Mesendoderm (in vitro differentiated cells): Measurements from ENCODE around the gene CASP3.
"Not testable (repeated sequence)": the region's sequence is repeated elsewhere in the genome, so short reads cannot be mapped to it uniquely, and the experiment has no call there.

Experiments
- DNase-seq: peaks from one replicate; pipeline ENCODE4 v3.0.0; 2013
- H2AK5ac ChIP-seq: 2 replicates; pipeline ENCODE4 v1.6.1; 2013; ENCODE audit warnings: low read length, inconsistent platforms
- H2BK120ac ChIP-seq: 2 replicates; pipeline ENCODE4 v1.6.1; 2013; ENCODE audit warnings: low read depth, mild to moderate bottlenecking, low read length, moderate library complexity, mixed read lengths
- H2BK15ac ChIP-seq: replicated peaks from 2 replicates; pipeline ENCODE4 v1.6.1; 2013; ENCODE audit warnings: low read depth, mild to moderate bottlenecking, moderate library complexity
- H2BK5ac ChIP-seq: 2 replicates; pipeline ENCODE4 v1.6.1; 2013; ENCODE audit warnings: low read length, inconsistent platforms
- H3K18ac ChIP-seq: 2 replicates; pipeline ENCODE4 v1.6.1; 2013; ENCODE audit warnings: mild to moderate bottlenecking, low read length, mixed read lengths
- H3K23ac ChIP-seq: one replicate; pipeline ENCODE4 v1.6.1; 2013; ENCODE audit warnings: low read length
- H3K27ac ChIP-seq: 2 replicates; pipeline ENCODE4 v1.5.1; 2013; ENCODE audit warnings: low read depth, mild to moderate bottlenecking, inconsistent platforms, low read length, moderate library complexity
- H3K27me3 ChIP-seq: 2 replicates; pipeline ENCODE4 v1.6.1; 2013; ENCODE audit warnings: low read length, control low read depth, mild to moderate bottlenecking, inconsistent platforms; ENCODE audit not compliant: insufficient read depth, poor library complexity
- H3K36me3 ChIP-seq: 2 replicates; pipeline ENCODE4 v1.6.1; 2013; ENCODE audit warnings: low read length, inconsistent platforms; ENCODE audit not compliant: control insufficient read depth, insufficient read depth
- H3K4ac ChIP-seq: one replicate; pipeline ENCODE4 v1.6.1; 2013; ENCODE audit warnings: low read depth, mild to moderate bottlenecking, low read length, moderate library complexity
- H3K4me1 ChIP-seq: 2 replicates; pipeline ENCODE4 v1.6.1; 2013; ENCODE audit warnings: low read depth, low read length, inconsistent platforms; ENCODE audit not compliant: control insufficient read depth
- H3K4me2 ChIP-seq: 2 replicates; pipeline ENCODE4 v1.6.1; 2013; ENCODE audit warnings: low read length
- H3K4me3 ChIP-seq: 2 replicates; pipeline ENCODE4 v1.5.1; 2013; ENCODE audit warnings: mild to moderate bottlenecking, low read length
- H3K56ac ChIP-seq: one replicate; pipeline ENCODE4 v1.6.1; 2013; ENCODE audit warnings: low read length
- H3K79me1 ChIP-seq: 2 replicates; pipeline ENCODE4 v1.6.1; 2013; ENCODE audit warnings: low read length, inconsistent platforms
- H3K79me2 ChIP-seq: 2 replicates; pipeline ENCODE4 v1.6.1; 2013; ENCODE audit warnings: mild to moderate bottlenecking, low read length; ENCODE audit not compliant: control insufficient read depth, insufficient read depth
- H3K9ac ChIP-seq: 2 replicates; pipeline ENCODE4 v1.6.1; 2013; ENCODE audit warnings: low read length, inconsistent platforms
- H4K5ac ChIP-seq: one replicate; pipeline ENCODE4 v1.6.1; 2013; ENCODE audit warnings: low read length
- H4K8ac ChIP-seq: one replicate; pipeline ENCODE4 v1.6.1; 2013; ENCODE audit warnings: low read depth, mild to moderate bottlenecking, control low read depth, low read length, moderate library complexity
- WGBS: extraction: QIAGEN DNeasy Blood & Tissue Kit; methylation state at CpG from one replicate; pipeline ENCODE4 v1.1.7; 2013; ENCODE audit warnings: low lambda C conversion rate, missing lambda C conversion rate; ENCODE audit not compliant: insufficient coverage; ENCODE audit errors: extremely low coverage; 5-methylcytosine and 5-hydroxymethylcytosine counted together

The CASP3 gene

DNA sequence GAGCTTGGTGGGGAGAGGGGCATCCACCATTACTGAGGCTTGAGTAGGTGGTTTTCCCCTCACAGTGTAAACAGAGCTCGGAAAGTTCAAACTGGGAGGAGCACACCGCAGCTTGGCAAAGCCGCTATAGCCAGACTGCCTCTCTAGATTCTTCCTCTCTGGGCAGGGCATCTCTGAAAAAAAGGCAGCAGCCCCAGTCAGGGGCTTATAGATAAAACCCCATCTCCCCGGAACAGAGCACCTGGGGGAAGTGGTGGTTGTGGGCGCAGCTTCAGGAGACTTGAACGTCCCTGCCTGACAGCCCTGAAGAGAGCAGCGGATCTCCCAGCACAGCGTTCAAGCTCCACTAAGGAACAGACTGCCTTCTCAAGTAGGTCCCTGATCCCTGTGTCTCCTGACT is 48.3 kb downstream of the CASP3 start:
- not testable (repeated sequence) for H3K27me3 ChIP-seq, H3K56ac ChIP-seq, H3K4ac ChIP-seq, H3K79me1 ChIP-seq, H3K23ac ChIP-seq, H3K4me3 ChIP-seq, H3K36me3 ChIP-seq, H3K4me2 ChIP-seq, DNase-seq, H2BK15ac ChIP-seq, H2BK120ac ChIP-seq, H2BK5ac ChIP-seq, H3K18ac ChIP-seq, H3K4me1 ChIP-seq, H3K27ac ChIP-seq, H4K5ac ChIP-seq, H3K9ac ChIP-seq, H2AK5ac ChIP-seq, H4K8ac ChIP-seq, H3K79me2 ChIP-seq
- WGBS, result no CpG with 5 or more reads among the region's 8 CpGs

DNA sequence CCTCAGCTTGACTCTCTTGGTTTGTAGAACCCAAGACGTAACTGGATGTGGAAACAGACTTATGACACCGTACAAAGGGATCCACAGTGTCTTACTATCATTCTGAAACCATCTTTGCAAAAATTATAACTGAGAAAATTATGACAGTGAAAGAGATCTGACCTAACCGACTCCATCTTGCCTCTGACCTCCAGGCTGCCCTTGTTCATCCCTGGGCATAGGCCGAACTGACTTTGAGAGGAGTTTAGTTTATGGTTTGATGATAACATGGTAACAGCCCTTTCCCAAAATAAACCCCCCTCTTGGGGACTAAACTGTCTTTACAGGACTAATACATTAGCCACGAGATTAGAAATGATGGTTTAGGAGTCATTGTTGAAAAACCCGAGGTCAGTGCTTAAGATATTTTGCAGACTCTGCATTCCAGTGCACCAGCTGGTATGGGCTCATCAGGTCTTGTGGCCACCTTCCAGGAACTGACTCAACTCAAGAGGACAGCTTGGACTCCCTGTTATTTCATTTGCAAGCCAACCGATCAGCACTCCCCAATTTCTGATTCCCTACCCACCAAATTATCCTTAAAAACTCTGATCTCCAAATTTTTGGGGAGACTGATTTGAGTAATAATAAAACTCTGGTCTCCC is 49.6 kb downstream of the CASP3 start:
- Histone ChIP-seq H4K5ac (no peak overlapping the region), H3K4me1 (peaks cover 4% of the 10 kb centered on the region), H3K27ac (no peak overlapping the region), H3K79me1 (no peaks in the 10 kb centered on the region), H4K8ac (no peak overlapping the region), H3K56ac (no peak overlapping the region), H3K9ac (no peak overlapping the region), H3K79me2 (no peaks in the 10 kb centered on the region), H2BK120ac (no peak overlapping the region), H3K4me3 (no peak overlapping the region), H2AK5ac (no peak overlapping the region), H2BK15ac (no peak overlapping the region), H2BK5ac (no peak overlapping the region), H3K36me3 (no peaks in the 10 kb centered on the region), H3K4ac (no peak overlapping the region), H3K23ac (no peak overlapping the region), H3K18ac (no peak overlapping the region), H3K4me2 (no peak overlapping the region), H3K27me3 (no peaks in the 10 kb centered on the region)
- no CpG with 5 or more reads among the region's 7 CpGs for WGBS
- no peak for DNase-seq

DNA sequence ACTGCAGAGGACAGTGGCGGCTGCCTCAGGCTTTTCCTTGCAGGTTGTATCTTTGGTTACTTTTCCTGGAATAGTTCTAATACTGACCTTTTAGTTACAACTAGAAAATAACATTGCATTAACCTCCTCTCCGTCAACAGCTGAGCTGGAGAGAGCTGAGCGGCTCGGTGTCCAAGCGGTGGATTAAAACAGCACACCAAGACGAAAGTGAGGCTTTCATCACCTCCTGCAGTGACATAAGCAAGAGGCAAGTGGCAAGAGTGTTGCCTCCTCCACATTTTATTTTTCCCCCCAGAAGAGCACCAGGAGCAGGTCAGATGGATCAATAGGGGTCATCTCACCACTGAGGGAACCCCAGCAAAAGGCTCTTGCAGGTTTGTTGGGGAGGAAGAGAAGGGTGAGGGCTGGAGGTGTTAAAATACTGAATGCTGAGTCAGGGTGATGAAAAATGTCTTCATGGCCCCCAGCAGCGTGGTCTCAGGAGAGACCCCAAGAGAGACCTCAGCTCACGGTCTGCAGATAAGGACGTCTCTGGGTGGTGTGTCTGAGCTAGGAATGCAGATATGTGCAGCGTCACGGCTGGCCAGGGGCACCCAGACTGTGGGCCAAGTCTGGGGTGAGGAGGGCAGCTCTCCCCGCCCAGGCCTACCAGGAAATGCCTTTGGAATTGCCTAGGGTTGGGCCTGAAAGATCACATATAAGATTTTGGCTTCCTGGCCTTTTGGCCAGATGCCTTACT is 50.3 kb downstream of the CASP3 start:
- Histone ChIP-seq H3K27me3 (no peaks in the 10 kb centered on the region), H2BK120ac (no peak overlapping the region), H2BK5ac (no peak overlapping the region), H3K4me2 (no peak overlapping the region), H4K5ac (no peak overlapping the region), H2BK15ac (no peak overlapping the region), H3K79me2 (no peaks in the 10 kb centered on the region), H3K56ac (no peak overlapping the region), H3K4ac (no peak overlapping the region), H3K4me3 (no peak overlapping the region), H3K18ac (no peak overlapping the region), H3K36me3 (no peaks in the 10 kb centered on the region), H3K4me1 (peaks cover 4% of the 10 kb centered on the region), H3K79me1 (no peaks in the 10 kb centered on the region), H4K8ac (no peak overlapping the region), H3K27ac (no peak overlapping the region), H3K9ac (no peak overlapping the region), H2AK5ac (no peak overlapping the region), H3K23ac (no peak overlapping the region)
- DNase-seq, result peak; percentile 22
- no CpG with 5 or more reads among the region's 12 CpGs for WGBS

DNA sequence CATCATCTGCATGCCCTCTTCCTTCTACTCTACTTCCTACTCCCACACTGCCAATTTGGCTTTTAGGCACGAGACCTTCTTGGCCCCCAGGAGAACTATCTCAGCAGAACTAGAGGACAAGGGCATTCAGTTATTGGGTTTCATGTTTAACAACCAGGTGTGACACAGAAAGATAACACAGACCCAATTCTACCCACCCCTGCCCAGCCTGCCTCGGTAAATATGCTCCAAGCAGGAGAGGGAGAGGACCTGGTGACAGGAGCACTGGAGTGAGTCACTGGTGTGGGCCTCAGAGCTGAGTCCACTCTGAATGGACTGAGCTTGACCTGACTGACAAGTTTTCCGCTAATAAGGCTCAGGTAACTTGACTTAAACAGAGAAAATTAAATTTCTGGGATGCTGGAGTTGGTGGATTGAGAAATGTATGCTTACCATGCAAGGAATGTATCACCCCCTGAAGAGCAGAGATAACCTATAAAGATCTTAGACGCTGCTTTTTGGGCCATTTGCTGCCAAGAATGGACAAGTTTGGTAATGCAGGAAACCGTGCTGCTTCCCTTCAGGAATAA is 52.5 kb downstream of the CASP3 start:
- Histone ChIP-seq H3K4me1 (peaks cover 4% of the 10 kb centered on the region), H3K4me2 (no peak overlapping the region), H2BK5ac (no peak overlapping the region), H3K27ac (no peak overlapping the region), H3K18ac (no peak overlapping the region), H3K79me2 (no peaks in the 10 kb centered on the region), H3K56ac (no peak overlapping the region), H4K8ac (no peak overlapping the region), H3K27me3 (no peaks in the 10 kb centered on the region), H2BK15ac (no peak overlapping the region), H2AK5ac (no peak overlapping the region), H3K79me1 (no peaks in the 10 kb centered on the region), H3K23ac (no peak overlapping the region), H3K9ac (no peak overlapping the region), H2BK120ac (no peak overlapping the region), H4K5ac (no peak overlapping the region), H3K36me3 (no peaks in the 10 kb centered on the region), H3K4me3 (no peak overlapping the region), H3K4ac (no peak overlapping the region)
- peak; percentile 91 for DNase-seq
- no CpG with 5 or more reads among the region's 5 CpGs for WGBS

DNA sequence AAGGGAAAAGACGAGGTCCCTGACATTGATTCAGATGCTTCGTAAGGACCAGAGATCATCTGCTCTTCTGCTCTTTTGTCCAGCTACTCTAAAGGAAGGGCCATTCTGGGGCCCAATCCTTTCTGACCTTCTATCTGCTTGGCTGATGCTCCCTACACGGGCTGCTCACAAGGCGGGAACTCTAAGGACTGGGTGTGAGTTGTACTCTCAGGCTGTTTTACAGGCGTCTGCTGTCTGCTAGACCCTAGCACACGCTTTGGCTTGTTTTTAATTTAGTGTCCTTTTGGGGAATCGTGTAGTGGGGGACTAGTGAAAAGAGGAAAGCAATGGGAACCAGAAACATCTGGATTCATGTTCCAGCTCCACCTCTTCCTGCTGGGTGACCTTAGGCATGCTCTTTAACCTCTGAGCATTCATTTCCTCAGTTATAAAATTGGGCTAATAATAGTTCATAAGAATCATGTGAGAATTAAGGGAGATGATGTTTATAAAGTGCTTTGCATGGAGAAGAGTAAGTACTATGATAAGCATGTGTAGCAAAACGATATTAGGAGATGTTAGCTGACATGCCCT is 53.1 kb downstream of the CASP3 start:
- H3K79me1 ChIP-seq, result no peaks in the 10 kb centered on the region
- no peak overlapping the region for H3K9ac ChIP-seq
- no peaks in the 10 kb centered on the region for H3K79me2 ChIP-seq
- H4K5ac ChIP-seq, result no peak overlapping the region
- H3K36me3 ChIP-seq, result no peaks in the 10 kb centered on the region
- H2BK5ac ChIP-seq, result no peak overlapping the region
- no peak overlapping the region for H3K4ac ChIP-seq
- DNase-seq, result no peak
- H3K27me3 ChIP-seq, result no peaks in the 10 kb centered on the region
- no peak overlapping the region for H3K18ac ChIP-seq
- no peak overlapping the region for H2BK15ac ChIP-seq
- H2BK120ac ChIP-seq, result no peak overlapping the region
- no peak overlapping the region for H3K4me3 ChIP-seq
- no peak overlapping the region for H3K23ac ChIP-seq
- peaks cover 4% of the 10 kb centered on the region for H3K4me1 ChIP-seq
- no peak overlapping the region for H3K4me2 ChIP-seq
- no peak overlapping the region for H2AK5ac ChIP-seq
- H3K56ac ChIP-seq, result no peak overlapping the region
- no peak overlapping the region for H3K27ac ChIP-seq
- no peak overlapping the region for H4K8ac ChIP-seq
- no CpG with 5 or more reads among the region's 8 CpGs for WGBS
